ENCODE results near the gene DNAJA2. TPM values are rescaled to one million over a fixed set of nuclear protein-coding genes. Genes with fewer than 3 reads are reported as not detected.

DNAJA2 gene
- total RNA-seq, 1 donor from 2014 or later: 57.1 TPM

- peak; percentile 30 for ATAC-seq (ENCODE audit: low read depth)
- TF ChIP-seq CTCF (IDR thresholded peaks at IDR 0.05): peak; percentile 77
- CTCF ChIA-PET: interaction anchor here (1.0 to 4.2 kb wide), 13 partner anchors 9 to 235 kb away, joined by 3 to 47 read pairs (median 5); partner anchors contain the start of gene GPT2
- Mint-ChIP-seq H3K9me3 (no peaks in the 10 kb centered on the region), H3K4me1 (peaks cover 56% of the 10 kb centered on the region), H3K4me3 (no peak overlapping the region), H3K27me3 (no peaks in the 10 kb centered on the region), H3K36me3 (ENCODE audit: low read depth) (no peaks in the 10 kb centered on the region), H3K27ac (no peak overlapping the region)
- POLR2A ChIA-PET: interaction anchor here (0.6 to 1.5 kb wide), 7 partner anchors 8 to 250 kb away, joined by 3 to 9 read pairs (median 4); no protein-coding TSS in a partner anchor
- intact Hi-C loops (cut with micrococcal nuclease): loop anchor here (1.0 to 2.0 kb wide), 4 partner anchors 24 to 235 kb away; partner anchors contain the start of genes GPT2, ORC6 and VPS35
- peak; percentile 33 for DNase-seq
These were observed 64.7 kb downstream of the DNAJA2 start for GRCh38 chr16:46908540-46909372.

GRCh38 chr16:46907061-46907774 is 66.3 kb downstream of the DNAJA2 start:
- POLR2A ChIA-PET: no interaction called here
- no peak for DNase-seq
- Mint-ChIP-seq H3K27me3 (no peaks in the 10 kb centered on the region), H3K27ac (no peak overlapping the region), H3K9me3 (no peaks in the 10 kb centered on the region), H3K4me1 (peaks cover 41% of the 10 kb centered on the region), H3K36me3 (ENCODE audit: low read depth) (no peaks in the 10 kb centered on the region), H3K4me3 (no peak overlapping the region)
- ATAC-seq (ENCODE audit: low read depth): no peak
- TF ChIP-seq CTCF (IDR thresholded peaks at IDR 0.05): no peak
- intact Hi-C loops (cut with micrococcal nuclease): no loop called here
- CTCF ChIA-PET: interaction anchor here (0.7 to 4.2 kb wide), 3 partner anchors 19 to 53 kb away, joined by 3 to 47 read pairs (median 4); no protein-coding TSS in a partner anchor

- Mint-ChIP-seq H3K27ac (no peak overlapping the region), H3K9me3 (no peaks in the 10 kb centered on the region), H3K36me3 (ENCODE audit: low read depth) (no peaks in the 10 kb centered on the region), H3K4me3 (no peak overlapping the region), H3K4me1 (peaks cover 35% of the 10 kb centered on the region), H3K27me3 (no peaks in the 10 kb centered on the region)
- TF ChIP-seq CTCF (IDR thresholded peaks at IDR 0.05): no peak
- ATAC-seq (ENCODE audit: low read depth): no peak
- ChIA-PET POLR2A (no interaction called here), CTCF (interaction anchor here (0.7 to 1.1 kb wide), 4 partner anchors 18 to 233 kb away, joined by 3 to 4 read pairs (median 3); no protein-coding TSS in a partner anchor)
- intact Hi-C loops (cut with micrococcal nuclease): no loop called here
- DNase-seq: no peak
These were observed 67.0 kb downstream of the DNAJA2 start for GRCh38 chr16:46906360-46907060.

Other genes with a start within 250 kb of the DNAJA2 start
- 0.20 and 0.55 TPM in 2 replicates for gene MYLK3, start 225.3 kb downstream of the DNAJA2 start, total RNA-seq
- 15.6 and 16.6 TPM in 2 replicates for gene C16orf87, start 142.5 kb downstream of the DNAJA2 start, total RNA-seq
- 11.7 and 17.4 TPM in 2 replicates for gene GPT2, start 89.3 kb downstream of the DNAJA2 start, total RNA-seq
- gene NETO2, start 170.3 kb upstream of the DNAJA2 start, total RNA-seq: 8.7 and 8.8 TPM in 2 replicates